ENCODE data around the gene PRR36. TPM values are rescaled to one million over a fixed set of nuclear protein-coding genes. Genes with fewer than 3 reads are reported as not detected.

The PRR36 gene
- total RNA-seq, 1 donor: not detected

- no peak overlapping the region for H3K27ac ChIP-seq (ENCODE audit: low read depth, low read length)
- H2AFZ ChIP-seq (ENCODE audit: low read length): no peak overlapping the region
- no peaks in the 10 kb centered on the region for H3K79me2 ChIP-seq (ENCODE audit: insufficient read depth, low read length)
- peaks cover 7% of the 10 kb centered on the region for H4K20me1 ChIP-seq (ENCODE audit: insufficient read depth, low read length)
- no peaks in the 10 kb centered on the region for H3K9me3 ChIP-seq (ENCODE audit: low read depth, low read length)
- no peak for TF ChIP-seq CTCF (IDR thresholded peaks at IDR 0.05; ENCODE audit: extremely low read depth, low read depth, low read length)
- DNase-seq (ENCODE audit: insufficient read length, low spot score, missing footprints): peak; percentile 94
- H3K4me3 ChIP-seq (ENCODE audit: insufficient read depth, low read length): no peak overlapping the region
- no peak overlapping the region for H3K4me2 ChIP-seq (ENCODE audit: insufficient read depth, low read length)
- H3K27me3 ChIP-seq (ENCODE audit: insufficient read depth, low read length): peaks cover 26% of the 10 kb centered on the region
- H3K4me1 ChIP-seq (ENCODE audit: insufficient read depth, low read length): peaks cover 5% of the 10 kb centered on the region
- peaks cover 14% of the 10 kb centered on the region for H3K36me3 ChIP-seq (ENCODE audit: insufficient read depth, low read length)
Measured at GRCh38 chr19:7914099-7914498, 39.9 kb upstream of the PRR36 start.

- peaks cover 23% of the 10 kb centered on the region for H3K27me3 ChIP-seq (ENCODE audit: insufficient read depth, low read length)
- no peak overlapping the region for H3K4me2 ChIP-seq (ENCODE audit: insufficient read depth, low read length)
- no peak for TF ChIP-seq CTCF (IDR thresholded peaks at IDR 0.05; ENCODE audit: extremely low read depth, low read depth, low read length)
- H3K4me1 ChIP-seq (ENCODE audit: insufficient read depth, low read length): peaks cover 5% of the 10 kb centered on the region
- no peaks in the 10 kb centered on the region for H3K9me3 ChIP-seq (ENCODE audit: low read depth, low read length)
- no peaks in the 10 kb centered on the region for H3K79me2 ChIP-seq (ENCODE audit: insufficient read depth, low read length)
- no peak overlapping the region for H3K4me3 ChIP-seq (ENCODE audit: insufficient read depth, low read length)
- H2AFZ ChIP-seq (ENCODE audit: low read length): no peak overlapping the region
- peak; percentile 89 for DNase-seq (ENCODE audit: insufficient read length, low spot score, missing footprints)
- no peak overlapping the region for H3K27ac ChIP-seq (ENCODE audit: low read depth, low read length)
- H3K36me3 ChIP-seq (ENCODE audit: insufficient read depth, low read length): peaks cover 14% of the 10 kb centered on the region
- H4K20me1 ChIP-seq (ENCODE audit: insufficient read depth, low read length): peaks cover 7% of the 10 kb centered on the region
Measured at GRCh38 chr19:7913652-7914051, 39.5 kb upstream of the PRR36 start.

GRCh38 chr19:7912697-7913564 is 38.7 kb upstream of the PRR36 start:
- H3K4me1 ChIP-seq (ENCODE audit: insufficient read depth, low read length): peaks cover 5% of the 10 kb centered on the region
- peaks cover 7% of the 10 kb centered on the region for H4K20me1 ChIP-seq (ENCODE audit: insufficient read depth, low read length)
- H3K4me2 ChIP-seq (ENCODE audit: insufficient read depth, low read length): no peak overlapping the region
- H3K27me3 ChIP-seq (ENCODE audit: insufficient read depth, low read length): peaks cover 19% of the 10 kb centered on the region
- H3K27ac ChIP-seq (ENCODE audit: low read depth, low read length): no peak overlapping the region
- peaks cover 7% of the 10 kb centered on the region for H3K79me2 ChIP-seq (ENCODE audit: insufficient read depth, low read length)
- H3K36me3 ChIP-seq (ENCODE audit: insufficient read depth, low read length): peaks cover 14% of the 10 kb centered on the region
- peak; percentile 82 for DNase-seq (ENCODE audit: insufficient read length, low spot score, missing footprints)
- TF ChIP-seq CTCF (IDR thresholded peaks at IDR 0.05; ENCODE audit: extremely low read depth, low read depth, low read length): no peak
- H2AFZ ChIP-seq (ENCODE audit: low read length): no peak overlapping the region
- H3K4me3 ChIP-seq (ENCODE audit: insufficient read depth, low read length): no peak overlapping the region
- H3K9me3 ChIP-seq (ENCODE audit: low read depth, low read length): no peaks in the 10 kb centered on the region

- H3K27ac ChIP-seq (ENCODE audit: low read depth, low read length): no peak overlapping the region
- DNase-seq (ENCODE audit: insufficient read length, low spot score, missing footprints): peak; percentile 77
Measured at GRCh38 chr19:7912144-7912696, 38.0 kb upstream of the PRR36 start.

More at GRCh38 chr19:7912144-7912696, 38.0 kb upstream of the PRR36 start:
- TF ChIP-seq CTCF (IDR thresholded peaks at IDR 0.05; ENCODE audit: extremely low read depth, low read depth, low read length): no peak
- Histone ChIP-seq H3K79me2 (ENCODE audit: insufficient read depth, low read length) (peaks cover 14% of the 10 kb centered on the region), H2AFZ (ENCODE audit: low read length) (no peak overlapping the region), H4K20me1 (ENCODE audit: insufficient read depth, low read length) (peaks cover 13% of the 10 kb centered on the region), H3K9me3 (ENCODE audit: low read depth, low read length) (no peaks in the 10 kb centered on the region), H3K4me3 (ENCODE audit: insufficient read depth, low read length) (no peak overlapping the region), H3K4me2 (ENCODE audit: insufficient read depth, low read length) (no peak overlapping the region), H3K27me3 (ENCODE audit: insufficient read depth, low read length) (peaks cover 14% of the 10 kb centered on the region), H3K36me3 (ENCODE audit: insufficient read depth, low read length) (peaks cover 14% of the 10 kb centered on the region), H3K4me1 (ENCODE audit: insufficient read depth, low read length) (peaks cover 3% of the 10 kb centered on the region)
